CD4-positive, alpha-beta T cell (primary cell): Measurements from ENCODE around the gene CCR3. TPM values are rescaled to one million over a fixed set of nuclear protein-coding genes. Genes with fewer than 3 reads are reported as not detected.
A peak's percentile ranks its signal among the peaks of the same experiment; 100 is the strongest.

Experiments used
- ATAC-seq: fragments of 200-7000 bp; cut with Tn5 transposase; one replicate; pipeline ENCODE4 v1.10.0; 2022; ENCODE audit warnings: mild to moderate bottlenecking; ENCODE audit not compliant: poor library complexity
- CTCF ChIA-PET: fragments of 350-600 bp; sonication (Branson Sonifier 250); formaldehyde crosslinking; loops from one replicate; lab custom pipeline; 2021; ENCODE audit warnings: antibody characterized with exemption, inconsistent platforms; lab: Charles Lee
- POLR2A ChIA-PET: fragments of 350-600 bp; sonication (Branson Sonifier 250); formaldehyde crosslinking; loops from one replicate; lab custom pipeline; 2021; ENCODE audit warnings: antibody characterized with exemption, inconsistent platforms; lab: Charles Lee
- DNase-seq, 14 experiments: peaks; one replicate each; pipeline ENCODE4 v3.0.0-alpha.2; 2013 to 2020; ENCODE audit warnings: mixed read lengths in 2 of 14
- H3K27ac ChIP-seq, 2 donors: one replicate each; pipeline versions ENCODE4 v1.5.1 to v1.7.0; 2013; ENCODE audit warnings: low read length in 2 of 2, low read depth in 1 of 2, mild to moderate bottlenecking in 1 of 2
- H3K27me3 ChIP-seq, 2 experiments: 1 replicate in 1 of 2; 2 replicates in 1 of 2; pipeline versions ENCODE4 v1.6.1 to v1.7.0; 2013; ENCODE audit warnings: low read length in 2 of 2, control low read depth in 1 of 2, mild to moderate bottlenecking in 1 of 2, moderate library complexity in 1 of 2; ENCODE audit not compliant: insufficient read depth in 2 of 2, control insufficient read depth in 1 of 2
- H3K36me3 ChIP-seq: one replicate; pipeline ENCODE4 v1.6.1; 2013; ENCODE audit warnings: low read length, control low read depth; ENCODE audit not compliant: insufficient read depth
- H3K4me1 ChIP-seq: one replicate; pipeline ENCODE4 v1.6.1; 2013; ENCODE audit warnings: low read length, control low read depth; ENCODE audit not compliant: insufficient read depth
- H3K4me3 ChIP-seq: one replicate; pipeline ENCODE4 v1.5.1; 2013; ENCODE audit warnings: mild to moderate bottlenecking, low read length, moderate library complexity
- H3K9me3 ChIP-seq, 2 experiments: 1 replicate in 1 of 2; 2 replicates in 1 of 2; pipeline versions ENCODE4 v1.6.1 to v1.7.0; 2013; ENCODE audit warnings: low read length in 2 of 2, mild to moderate bottlenecking in 2 of 2, control low read depth in 1 of 2, moderate library complexity in 1 of 2; ENCODE audit not compliant: control insufficient read depth in 1 of 2, insufficient read depth in 1 of 2
- H3K27ac Mint-ChIP-seq: one replicate; pipeline ENCODE4 v1.8.0; 2020; ENCODE audit warnings: mixed read lengths
- H3K27me3 Mint-ChIP-seq: one replicate; pipeline ENCODE4 v1.8.0; 2021; ENCODE audit warnings: mixed read lengths
- H3K36me3 Mint-ChIP-seq: one replicate; pipeline ENCODE4 v1.8.0; 2021; ENCODE audit warnings: low read depth, mixed read lengths
- H3K4me1 Mint-ChIP-seq: one replicate; pipeline ENCODE4 v1.8.0; 2021; ENCODE audit warnings: low read depth, mixed read lengths
- H3K4me3 Mint-ChIP-seq: one replicate; pipeline ENCODE4 v1.8.0; 2020; ENCODE audit warnings: mild to moderate bottlenecking, mixed read lengths
- H3K9me3 Mint-ChIP-seq: one replicate; pipeline ENCODE4 v1.8.0; 2020; ENCODE audit warnings: mixed read lengths
- intact Hi-C, 2 experiments: fragments of 100-400 bp; cut with DNase I in 1 of 2; cut with micrococcal nuclease in 1 of 2; formaldehyde crosslinking; loops; one replicate each; pipeline versions ENCODE4 v1.15.1 to v1.9.0; 2023 to 2025; cut with DNase I, micrococcal nuclease
- total RNA-seq, 174 experiments: library from RNA in 2 of 174; stranded (reverse) in 2 of 174; gene quantifications; one replicate each; pipeline ENCODE4 v1.2.3 and lab custom pipeline; 2021 to 2026
- TF ChIP-seq, protein P1 (sequence below): fragments of 200-600 bp; IDR thresholded peaks from one replicate; pipeline ENCODE4 v1.8.0; 2022; ENCODE audit warnings: antibody characterized with exemption, mild to moderate bottlenecking

The CCR3 gene
- total RNA-seq, 2 experiments from 2014 or later: not detected

DNA sequence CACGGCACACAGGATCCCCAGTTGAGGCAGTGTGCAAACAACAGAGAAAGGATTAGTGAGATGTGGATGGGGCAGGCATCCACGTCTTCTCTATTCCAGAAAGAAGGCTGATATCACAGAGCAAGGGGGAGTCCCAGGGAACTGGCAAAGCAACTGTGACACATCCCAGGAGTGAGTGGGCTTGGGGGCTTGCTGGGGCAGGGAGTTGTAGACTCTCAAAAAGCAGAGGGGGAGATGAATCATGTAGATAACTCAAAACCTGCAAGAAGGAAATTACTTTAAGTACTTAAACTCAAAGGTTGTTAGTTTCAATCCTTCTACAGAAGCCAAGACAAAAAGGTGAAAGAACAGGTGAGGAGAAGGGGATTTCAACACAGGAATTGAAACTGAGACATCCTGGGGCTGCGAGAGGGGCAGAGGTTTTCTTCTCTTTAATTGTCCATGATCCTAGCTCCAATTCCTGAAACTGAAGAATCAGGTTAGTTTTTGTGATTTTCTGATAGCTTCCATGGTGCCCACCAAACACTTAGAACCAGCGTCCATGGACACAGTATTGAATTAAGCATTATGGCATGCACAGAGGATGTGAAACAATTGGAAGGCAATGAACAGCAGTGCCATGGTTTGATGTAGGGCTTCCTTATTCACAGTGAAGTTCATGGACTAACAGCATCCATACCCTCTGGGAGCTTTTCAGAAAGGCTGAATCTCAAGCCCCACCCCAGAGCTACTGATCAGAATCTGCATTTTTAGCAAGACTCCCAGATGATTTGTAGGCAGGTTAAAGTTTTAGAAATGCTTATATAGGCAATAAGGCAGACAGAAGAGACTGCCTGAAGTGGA, 52.0 kb downstream of the CCR3 start:
- H3K9me3 Mint-ChIP-seq: no peaks in the 10 kb centered on the region
- H3K36me3 Mint-ChIP-seq: no peaks in the 10 kb centered on the region
- no peaks in the 10 kb centered on the region for H3K9me3 ChIP-seq
- ChIA-PET CTCF (interaction anchor here (0.8 to 1.9 kb wide), 5 partner anchors 17 to 76 kb away, joined by 3 to 11 read pairs (median 4); partner anchors contain the start of gene CCR5), POLR2A (interaction anchor here (1.4 kb wide), 1 partner anchor 8 kb away, joined by 3 read pairs; no protein-coding TSS in a partner anchor)
- no peaks in the 10 kb centered on the region for H3K27me3 ChIP-seq
- H3K4me1 Mint-ChIP-seq: peaks cover 52% of the 10 kb centered on the region
- no peak overlapping the region for H3K4me3 Mint-ChIP-seq
- H3K27me3 Mint-ChIP-seq: no peaks in the 10 kb centered on the region
- ATAC-seq: no peak
- TF ChIP-seq, protein P1, sequence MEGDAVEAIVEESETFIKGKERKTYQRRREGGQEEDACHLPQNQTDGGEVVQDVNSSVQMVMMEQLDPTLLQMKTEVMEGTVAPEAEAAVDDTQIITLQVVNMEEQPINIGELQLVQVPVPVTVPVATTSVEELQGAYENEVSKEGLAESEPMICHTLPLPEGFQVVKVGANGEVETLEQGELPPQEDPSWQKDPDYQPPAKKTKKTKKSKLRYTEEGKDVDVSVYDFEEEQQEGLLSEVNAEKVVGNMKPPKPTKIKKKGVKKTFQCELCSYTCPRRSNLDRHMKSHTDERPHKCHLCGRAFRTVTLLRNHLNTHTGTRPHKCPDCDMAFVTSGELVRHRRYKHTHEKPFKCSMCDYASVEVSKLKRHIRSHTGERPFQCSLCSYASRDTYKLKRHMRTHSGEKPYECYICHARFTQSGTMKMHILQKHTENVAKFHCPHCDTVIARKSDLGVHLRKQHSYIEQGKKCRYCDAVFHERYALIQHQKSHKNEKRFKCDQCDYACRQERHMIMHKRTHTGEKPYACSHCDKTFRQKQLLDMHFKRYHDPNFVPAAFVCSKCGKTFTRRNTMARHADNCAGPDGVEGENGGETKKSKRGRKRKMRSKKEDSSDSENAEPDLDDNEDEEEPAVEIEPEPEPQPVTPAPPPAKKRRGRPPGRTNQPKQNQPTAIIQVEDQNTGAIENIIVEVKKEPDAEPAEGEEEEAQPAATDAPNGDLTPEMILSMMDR: no peak
- H3K36me3 ChIP-seq: no peaks in the 10 kb centered on the region
- no peak for DNase-seq
- peak overlapping the region; percentile 42 for H3K27ac Mint-ChIP-seq
- no peak overlapping the region for H3K4me3 ChIP-seq
- intact Hi-C loops: no loop called here
- peaks cover 56% of the 10 kb centered on the region for H3K4me1 ChIP-seq
- H3K27ac ChIP-seq: peak overlapping the region in 1 of 2 donors; percentile 62

DNA sequence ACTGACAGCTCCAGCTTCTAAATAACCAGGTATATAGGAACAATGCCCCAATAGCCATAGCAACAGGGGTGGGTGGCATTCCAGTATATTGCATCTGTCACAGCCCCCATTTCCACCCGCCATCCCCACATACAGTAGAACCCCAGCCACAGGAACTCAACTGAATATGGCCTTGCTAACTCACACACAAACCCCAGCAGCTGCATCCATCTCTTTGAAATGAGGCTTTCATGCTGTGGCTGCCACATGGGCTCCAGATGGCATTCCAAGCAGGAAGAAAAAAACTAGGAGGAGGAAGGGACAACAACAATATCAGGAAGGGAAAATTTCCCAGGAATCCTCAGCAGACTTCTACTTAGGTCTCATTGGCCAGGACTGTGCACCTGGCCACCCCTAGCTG, 54.6 kb downstream of the CCR3 start:
- ATAC-seq (no peak), DNase-seq (no peak)
- no peak overlapping the region for H3K27ac ChIP-seq
- H3K4me1 ChIP-seq: peaks cover 78% of the 10 kb centered on the region
- Mint-ChIP-seq H3K9me3 (no peaks in the 10 kb centered on the region), H3K4me1 (peaks cover 75% of the 10 kb centered on the region), H3K27ac (no peak overlapping the region), H3K27me3 (no peaks in the 10 kb centered on the region), H3K36me3 (no peaks in the 10 kb centered on the region), H3K4me3 (no peak overlapping the region)
- no peak overlapping the region for H3K4me3 ChIP-seq
- intact Hi-C loops: no loop called here
- no peaks in the 10 kb centered on the region for H3K9me3 ChIP-seq
- H3K36me3 ChIP-seq: no peaks in the 10 kb centered on the region
- ChIA-PET POLR2A (no interaction called here), CTCF (interaction anchor here (0.8 to 1.8 kb wide), 3 partner anchors 10 to 72 kb away, joined by 3 to 6 read pairs (median 3); no protein-coding TSS in a partner anchor)
- H3K27me3 ChIP-seq: no peaks in the 10 kb centered on the region
- TF ChIP-seq, protein P1: no peak

DNA sequence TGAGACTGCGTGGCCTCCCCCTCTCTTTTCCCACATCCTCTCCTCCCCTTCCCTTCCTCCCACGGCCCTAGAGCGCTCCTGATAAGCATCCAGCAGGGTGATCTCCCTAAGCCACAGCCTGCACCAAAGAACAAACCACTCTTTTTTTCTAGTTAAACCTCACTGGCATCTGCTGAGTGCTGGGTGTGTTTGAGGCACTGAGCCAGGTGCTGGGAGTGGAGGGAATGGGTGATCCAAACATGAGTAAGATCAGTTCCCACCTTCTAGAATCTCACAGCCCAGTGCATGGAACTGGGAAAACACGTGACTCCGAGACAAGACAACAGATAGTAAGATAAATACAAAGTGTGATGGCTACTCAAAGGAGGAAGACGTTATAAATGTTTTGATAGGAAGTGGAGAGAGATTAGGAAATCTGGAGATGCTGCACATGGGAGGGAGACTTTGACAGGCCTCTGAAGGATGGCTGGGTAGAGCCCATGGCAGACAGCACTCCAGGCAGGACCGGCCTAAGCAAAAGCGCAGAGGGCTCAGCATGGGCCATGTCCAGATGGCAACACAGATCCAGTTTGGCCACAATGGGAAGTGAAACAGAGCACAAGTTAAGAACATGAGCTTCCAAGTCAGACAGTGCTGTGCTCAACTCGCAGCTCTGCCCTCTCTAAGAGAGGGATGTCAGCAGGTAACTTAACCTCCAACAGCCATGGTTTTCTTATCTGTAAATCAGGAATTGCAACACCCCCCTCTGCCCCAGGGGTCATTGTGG, 55.6 kb downstream of the CCR3 start:
- Mint-ChIP-seq H3K4me1 (peaks cover 80% of the 10 kb centered on the region), H3K36me3 (no peaks in the 10 kb centered on the region), H3K9me3 (no peaks in the 10 kb centered on the region), H3K27ac (peak overlapping the region; percentile 43), H3K4me3 (no peak overlapping the region), H3K27me3 (no peaks in the 10 kb centered on the region)
- TF ChIP-seq, protein P1: no peak
- Histone ChIP-seq H3K36me3 (no peaks in the 10 kb centered on the region), H3K27ac (peak overlapping the region in 1 of 2 donors; percentile 33), H3K27me3 (no peaks in the 10 kb centered on the region), H3K4me1 (peaks cover 81% of the 10 kb centered on the region), H3K4me3 (no peak overlapping the region), H3K9me3 (no peaks in the 10 kb centered on the region)
- ATAC-seq (no peak), DNase-seq (no peak)
- ChIA-PET CTCF (interaction anchor here (1.3 to 1.8 kb wide), 2 partner anchors 21 to 71 kb away, joined by 6 to 7 read pairs; no protein-coding TSS in a partner anchor), POLR2A (interaction anchor here (3.4 kb wide), 1 partner anchor 13 kb away, joined by 12 read pairs; no protein-coding TSS in a partner anchor)
- intact Hi-C loops: no loop called here
